SU-DHL-6 (cell line): ENCODE measurements around the gene PPM1M.

Experiments used
- CTCF ChIP-seq: fragments of 200-600 bp; sonication (generic); IDR thresholded peaks from one replicate; pipeline ENCODE4 v1.5.1; 2017; ENCODE audit warnings: antibody characterized with exemption, mild to moderate bottlenecking, low read length, moderate library complexity; ENCODE audit not compliant: insufficient read depth, poor library complexity, severe bottlenecking
- EZH2phosphoT487 ChIP-seq: fragments of 200-600 bp; sonication (generic), shearing (Covaris generic); conservative IDR thresholded peaks from 2 replicates; pipeline ENCODE4 v1.6.1; 2018; ENCODE audit warnings: mild to moderate bottlenecking, antibody characterized with exemption, low read length, moderate library complexity, mixed read lengths

GRCh38 chr3:52248816-52249547 lies 3.4 kb downstream of the PPM1M start:
- no peak for TF ChIP-seq CTCF
- TF ChIP-seq EZH2phosphoT487 = no peak
